ENCODE results near the gene SLX4.

- TF ChIP-seq CTCF (IDR thresholded peaks at IDR 0.05; ENCODE audit: insufficient read depth, low read length) = no peak
- no peak for TF ChIP-seq POLR2AphosphoS5 (IDR thresholded peaks at IDR 0.05; ENCODE audit: low read depth)
- no peak for TF ChIP-seq REST (IDR thresholded peaks at IDR 0.05; ENCODE audit: insufficient replicate concordance, low read depth)
Measured at GRCh38 chr16:3659251-3659650, 47.8 kb upstream of the SLX4 start.

Measured in HL-60 (cell line).